Body of pancreas (tissue), 4 donors: ENCODE measurements around the gene BASP1.
"Not testable (repeated sequence)": the region's sequence is repeated elsewhere in the genome, so short reads cannot be mapped to it uniquely, and the experiment has no call there.

ENCODE experiments used
- POLR2A ChIP-seq, 3 donors: fragments of 450-650 bp; IDR thresholded peaks; one replicate each; pipeline ENCODE4 v1.6.1; 2016; ENCODE audit warnings: antibody characterized with exemption in 3 of 3, mild to moderate bottlenecking in 2 of 3
- TF ChIP-seq, protein P1 (sequence below), 7 experiments: fragments of 450-650 bp in 4 of 7; fragments of 200-600 bp in 3 of 7; sonication (generic) in 3 of 7; IDR thresholded peaks; one replicate each; pipeline ENCODE4 v1.5.1; 2016 to 2019; ENCODE audit warnings: antibody characterized with exemption in 7 of 7

DNA sequence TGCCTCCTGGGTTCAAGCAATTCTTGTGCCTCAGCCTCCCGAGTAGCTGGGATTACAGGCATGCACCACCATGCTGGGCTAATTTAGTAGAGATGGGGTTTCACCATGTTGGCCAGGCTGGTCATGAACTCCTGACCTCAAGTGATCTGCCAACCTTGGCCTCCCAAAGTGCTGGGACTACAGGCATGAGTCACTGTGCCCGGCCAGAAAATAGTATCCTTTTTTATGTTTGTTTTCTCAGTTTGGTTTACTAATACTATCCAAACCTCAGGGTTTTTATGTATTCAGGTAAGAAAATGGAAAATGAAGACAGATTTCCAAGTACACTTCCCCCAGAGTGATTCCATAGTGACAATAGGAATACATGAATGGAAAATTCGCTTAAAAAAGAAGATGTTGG lies 101.7 kb downstream of the BASP1 start:
- TF ChIP-seq, protein P1, sequence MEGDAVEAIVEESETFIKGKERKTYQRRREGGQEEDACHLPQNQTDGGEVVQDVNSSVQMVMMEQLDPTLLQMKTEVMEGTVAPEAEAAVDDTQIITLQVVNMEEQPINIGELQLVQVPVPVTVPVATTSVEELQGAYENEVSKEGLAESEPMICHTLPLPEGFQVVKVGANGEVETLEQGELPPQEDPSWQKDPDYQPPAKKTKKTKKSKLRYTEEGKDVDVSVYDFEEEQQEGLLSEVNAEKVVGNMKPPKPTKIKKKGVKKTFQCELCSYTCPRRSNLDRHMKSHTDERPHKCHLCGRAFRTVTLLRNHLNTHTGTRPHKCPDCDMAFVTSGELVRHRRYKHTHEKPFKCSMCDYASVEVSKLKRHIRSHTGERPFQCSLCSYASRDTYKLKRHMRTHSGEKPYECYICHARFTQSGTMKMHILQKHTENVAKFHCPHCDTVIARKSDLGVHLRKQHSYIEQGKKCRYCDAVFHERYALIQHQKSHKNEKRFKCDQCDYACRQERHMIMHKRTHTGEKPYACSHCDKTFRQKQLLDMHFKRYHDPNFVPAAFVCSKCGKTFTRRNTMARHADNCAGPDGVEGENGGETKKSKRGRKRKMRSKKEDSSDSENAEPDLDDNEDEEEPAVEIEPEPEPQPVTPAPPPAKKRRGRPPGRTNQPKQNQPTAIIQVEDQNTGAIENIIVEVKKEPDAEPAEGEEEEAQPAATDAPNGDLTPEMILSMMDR (IDR thresholded peaks at IDR 0.05) = not testable (repeated sequence)
- not testable (repeated sequence) for TF ChIP-seq POLR2A (IDR thresholded peaks at IDR 0.05)
